HG02571 (cell line): Measurements from ENCODE around the gene LGR6.
"Not testable (repeated sequence)": the region's sequence is repeated elsewhere in the genome, so short reads cannot be mapped to it uniquely, and the experiment has no call there.

ENCODE experiments used
- ATAC-seq: cut with Tn5 transposase; IDR thresholded peaks from one replicate; pipeline ENCODE4 v1.9.1; 2021; ENCODE audit warnings: mild to moderate bottlenecking, moderate library complexity; ENCODE audit not compliant: unreplicated experiment

LGR6 gene

GRCh38 chr1:202172015-202172355 is 21.6 kb upstream of the LGR6 start:
- ATAC-seq = no peak

- no peak for ATAC-seq
Measured at GRCh38 chr1:202173993-202174392, 19.6 kb upstream of the LGR6 start.

- ATAC-seq = no peak
Measured at GRCh38 chr1:202176949-202177927, 16.4 kb upstream of the LGR6 start.

- ATAC-seq = no peak
Measured at GRCh38 chr1:202179828-202180750, 13.5 kb upstream of the LGR6 start.

- not testable (repeated sequence) for ATAC-seq
Measured at GRCh38 chr1:202180751-202181139, 12.9 kb upstream of the LGR6 start.

- no peak for ATAC-seq
Measured at GRCh38 chr1:202181586-202181985, 12.0 kb upstream of the LGR6 start.

GRCh38 chr1:202182040-202182877 is 11.3 kb upstream of the LGR6 start:
- ATAC-seq = no peak

GRCh38 chr1:202184750-202185460 is 8.7 kb upstream of the LGR6 start:
- ATAC-seq = no peak

GRCh38 chr1:202186327-202186726 is 7.3 kb upstream of the LGR6 start:
- ATAC-seq = no peak

- no peak for ATAC-seq
Measured at GRCh38 chr1:202187041-202187671, 6.4 kb upstream of the LGR6 start.

GRCh38 chr1:202187697-202188407 is 5.7 kb upstream of the LGR6 start:
- no peak for ATAC-seq

- no peak for ATAC-seq
Measured at GRCh38 chr1:202189001-202189790, 4.4 kb upstream of the LGR6 start.

- ATAC-seq = no peak
Measured at GRCh38 chr1:202189918-202190715, 3.5 kb upstream of the LGR6 start.

- ATAC-seq = not testable (repeated sequence)
Measured at GRCh38 chr1:202191391-202191790, 2.2 kb upstream of the LGR6 start.

GRCh38 chr1:202192770-202193613 is 607 bp upstream of the LGR6 start:
- no peak for ATAC-seq

- ATAC-seq = no peak
Measured at GRCh38 chr1:202194328-202194648, 689 bp downstream of the LGR6 start.
